Mesendoderm (in vitro differentiated cells): ENCODE results near the gene FBXO28.

Experiments
- DNase-seq: peaks from one replicate; pipeline ENCODE4 v3.0.0; 2013
- H2AK5ac ChIP-seq: 2 replicates; pipeline ENCODE4 v1.6.1; 2013; ENCODE audit warnings: low read length, inconsistent platforms
- H2BK120ac ChIP-seq: 2 replicates; pipeline ENCODE4 v1.6.1; 2013; ENCODE audit warnings: low read depth, mild to moderate bottlenecking, low read length, moderate library complexity, mixed read lengths
- H2BK15ac ChIP-seq: replicated peaks from 2 replicates; pipeline ENCODE4 v1.6.1; 2013; ENCODE audit warnings: low read depth, mild to moderate bottlenecking, moderate library complexity
- H2BK5ac ChIP-seq: 2 replicates; pipeline ENCODE4 v1.6.1; 2013; ENCODE audit warnings: low read length, inconsistent platforms
- H3K18ac ChIP-seq: 2 replicates; pipeline ENCODE4 v1.6.1; 2013; ENCODE audit warnings: mild to moderate bottlenecking, low read length, mixed read lengths
- H3K23ac ChIP-seq: one replicate; pipeline ENCODE4 v1.6.1; 2013; ENCODE audit warnings: low read length
- H3K27ac ChIP-seq: 2 replicates; pipeline ENCODE4 v1.5.1; 2013; ENCODE audit warnings: low read depth, mild to moderate bottlenecking, inconsistent platforms, low read length, moderate library complexity
- H3K27me3 ChIP-seq: 2 replicates; pipeline ENCODE4 v1.6.1; 2013; ENCODE audit warnings: low read length, control low read depth, mild to moderate bottlenecking, inconsistent platforms; ENCODE audit not compliant: insufficient read depth, poor library complexity
- H3K36me3 ChIP-seq: 2 replicates; pipeline ENCODE4 v1.6.1; 2013; ENCODE audit warnings: low read length, inconsistent platforms; ENCODE audit not compliant: control insufficient read depth, insufficient read depth
- H3K4ac ChIP-seq: one replicate; pipeline ENCODE4 v1.6.1; 2013; ENCODE audit warnings: low read depth, mild to moderate bottlenecking, low read length, moderate library complexity
- H3K4me1 ChIP-seq: 2 replicates; pipeline ENCODE4 v1.6.1; 2013; ENCODE audit warnings: low read depth, low read length, inconsistent platforms; ENCODE audit not compliant: control insufficient read depth
- H3K4me2 ChIP-seq: 2 replicates; pipeline ENCODE4 v1.6.1; 2013; ENCODE audit warnings: low read length
- H3K4me3 ChIP-seq: 2 replicates; pipeline ENCODE4 v1.5.1; 2013; ENCODE audit warnings: mild to moderate bottlenecking, low read length
- H3K56ac ChIP-seq: one replicate; pipeline ENCODE4 v1.6.1; 2013; ENCODE audit warnings: low read length
- H3K79me1 ChIP-seq: 2 replicates; pipeline ENCODE4 v1.6.1; 2013; ENCODE audit warnings: low read length, inconsistent platforms
- H3K79me2 ChIP-seq: 2 replicates; pipeline ENCODE4 v1.6.1; 2013; ENCODE audit warnings: mild to moderate bottlenecking, low read length; ENCODE audit not compliant: control insufficient read depth, insufficient read depth
- H3K9ac ChIP-seq: 2 replicates; pipeline ENCODE4 v1.6.1; 2013; ENCODE audit warnings: low read length, inconsistent platforms
- H4K5ac ChIP-seq: one replicate; pipeline ENCODE4 v1.6.1; 2013; ENCODE audit warnings: low read length
- H4K8ac ChIP-seq: one replicate; pipeline ENCODE4 v1.6.1; 2013; ENCODE audit warnings: low read depth, mild to moderate bottlenecking, control low read depth, low read length, moderate library complexity
- WGBS: extraction: QIAGEN DNeasy Blood & Tissue Kit; methylation state at CpG from one replicate; pipeline ENCODE4 v1.1.7; 2013; ENCODE audit warnings: low lambda C conversion rate, missing lambda C conversion rate; ENCODE audit not compliant: insufficient coverage; ENCODE audit errors: extremely low coverage; 5-methylcytosine and 5-hydroxymethylcytosine counted together

FBXO28 gene

DNA sequence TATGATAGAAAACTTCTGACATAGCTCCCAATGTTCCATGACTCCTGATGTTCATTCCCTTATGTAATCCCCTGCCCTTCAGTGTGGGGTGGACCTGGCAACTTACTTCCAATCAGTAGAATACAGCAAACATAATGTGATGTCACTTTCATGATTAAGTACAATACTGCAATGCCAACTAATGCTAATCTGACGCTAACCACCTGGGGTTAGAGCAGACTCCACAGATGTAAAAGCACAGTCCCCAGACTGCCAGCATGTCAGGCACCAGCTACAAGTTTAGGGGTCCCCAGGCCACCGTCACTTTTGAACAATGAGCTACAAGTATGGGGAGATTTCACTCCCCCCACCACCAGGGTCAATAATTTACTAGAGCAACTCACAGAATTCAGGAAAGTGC lies 32.3 kb upstream of the FBXO28 start:
- Histone ChIP-seq H3K23ac (no peak overlapping the region), H4K8ac (no peak overlapping the region), H3K4ac (no peak overlapping the region), H2BK15ac (no peak overlapping the region), H3K79me2 (no peaks in the 10 kb centered on the region), H3K18ac (no peak overlapping the region), H2BK120ac (no peak overlapping the region), H2BK5ac (no peak overlapping the region), H3K9ac (no peak overlapping the region), H3K4me3 (no peak overlapping the region), H3K56ac (no peak overlapping the region), H2AK5ac (no peak overlapping the region), H3K4me1 (no peaks in the 10 kb centered on the region), H3K79me1 (no peaks in the 10 kb centered on the region), H3K27ac (no peak overlapping the region), H4K5ac (no peak overlapping the region), H3K4me2 (no peak overlapping the region), H3K36me3 (no peaks in the 10 kb centered on the region), H3K27me3 (no peaks in the 10 kb centered on the region)
- no peak for DNase-seq
- WGBS = no CpG with 5 or more reads among the region's 2 CpGs

DNA sequence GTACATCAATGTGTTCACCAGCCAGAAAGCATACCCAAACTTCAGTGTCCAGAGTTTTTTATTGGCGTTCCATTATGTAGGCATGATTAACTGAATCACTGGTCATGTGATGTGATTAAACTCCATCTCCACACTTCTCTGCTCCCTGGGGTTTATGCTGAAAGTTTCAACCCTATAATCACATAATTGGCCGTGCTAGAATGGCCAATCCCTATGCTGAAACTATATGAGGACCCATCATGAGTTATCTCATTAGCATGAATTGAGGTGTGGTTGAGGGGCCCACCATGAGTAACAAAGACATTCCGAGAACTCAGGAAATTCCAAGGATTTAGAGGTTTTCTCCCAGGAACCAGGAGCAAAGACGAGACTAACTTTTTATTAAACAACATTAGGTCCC lies 31.8 kb upstream of the FBXO28 start:
- Histone ChIP-seq H3K4me3 (no peak overlapping the region), H2BK15ac (no peak overlapping the region), H3K27ac (no peak overlapping the region), H3K9ac (no peak overlapping the region), H2BK5ac (no peak overlapping the region), H3K4me1 (no peaks in the 10 kb centered on the region), H3K36me3 (no peaks in the 10 kb centered on the region), H2AK5ac (no peak overlapping the region), H3K79me2 (no peaks in the 10 kb centered on the region), H3K79me1 (no peaks in the 10 kb centered on the region), H3K4ac (no peak overlapping the region), H4K5ac (no peak overlapping the region), H3K18ac (no peak overlapping the region), H3K23ac (no peak overlapping the region), H3K4me2 (no peak overlapping the region), H3K56ac (no peak overlapping the region), H4K8ac (no peak overlapping the region), H2BK120ac (no peak overlapping the region), H3K27me3 (no peaks in the 10 kb centered on the region)
- no CpG with 5 or more reads among the region's 4 CpGs for WGBS
- peak; percentile 30 for DNase-seq

DNA sequence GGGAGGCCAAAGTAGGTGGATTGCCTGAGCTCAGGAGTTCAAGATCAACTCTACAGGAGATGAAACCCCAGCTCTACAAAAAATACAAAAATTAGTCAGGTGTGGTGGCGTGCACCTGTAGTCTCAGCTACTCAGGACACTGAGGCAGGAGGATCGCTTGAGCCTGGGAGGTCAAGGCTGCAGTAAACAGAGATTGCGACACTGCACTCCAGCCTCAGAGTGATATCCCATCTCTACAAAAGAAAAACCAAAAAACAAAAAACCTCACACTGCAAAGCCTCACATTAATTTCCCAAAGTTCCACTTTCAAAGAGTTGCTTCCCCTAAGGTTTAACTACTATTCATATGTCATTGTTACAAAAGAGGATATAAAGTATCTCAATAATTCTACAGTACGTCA lies 29.0 kb upstream of the FBXO28 start:
- Histone ChIP-seq H2AK5ac (no peak overlapping the region), H2BK15ac (no peak overlapping the region), H2BK5ac (no peak overlapping the region), H3K4me3 (no peak overlapping the region), H4K5ac (no peak overlapping the region), H3K27ac (no peak overlapping the region), H3K79me1 (no peaks in the 10 kb centered on the region), H3K4me1 (no peaks in the 10 kb centered on the region), H3K56ac (no peak overlapping the region), H3K23ac (no peak overlapping the region), H3K4ac (no peak overlapping the region), H3K36me3 (no peaks in the 10 kb centered on the region), H4K8ac (no peak overlapping the region), H3K9ac (no peak overlapping the region), H3K18ac (no peak overlapping the region), H3K4me2 (no peak overlapping the region), H3K79me2 (no peaks in the 10 kb centered on the region), H2BK120ac (no peak overlapping the region), H3K27me3 (no peaks in the 10 kb centered on the region)
- no peak for DNase-seq
- no CpG with 5 or more reads among the region's 4 CpGs for WGBS

DNA sequence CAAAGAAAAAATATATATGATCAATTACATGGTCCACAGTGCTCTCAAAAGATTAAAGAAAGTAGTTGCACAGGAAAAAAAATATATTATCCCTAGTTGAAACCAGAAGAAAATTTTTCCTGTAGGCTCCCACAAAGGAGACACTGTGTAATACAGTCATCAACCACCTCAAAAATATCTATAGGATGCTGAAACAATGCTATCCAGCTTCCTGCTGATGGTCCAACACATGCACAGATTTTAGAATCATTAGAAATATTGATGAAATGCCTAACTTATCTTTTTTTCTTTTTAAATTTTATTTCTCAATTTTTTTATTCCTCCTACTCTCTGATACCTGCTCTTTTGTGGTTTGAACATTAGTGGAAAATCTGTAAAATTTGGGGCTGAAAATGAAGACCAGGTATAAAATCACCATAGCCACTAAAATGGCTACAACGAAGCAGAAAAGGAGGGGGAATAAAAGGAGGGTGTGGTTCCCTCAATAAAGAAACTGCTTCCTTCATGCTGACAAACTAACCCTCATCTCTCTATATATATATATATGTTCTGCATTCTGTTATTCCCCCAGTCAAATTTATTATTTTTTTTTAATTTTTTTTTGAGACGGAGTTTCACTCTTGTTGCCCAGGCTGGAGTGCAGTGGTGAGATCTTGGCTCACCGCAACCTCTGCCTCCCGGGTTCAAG lies 28.3 kb upstream of the FBXO28 start:
- Histone ChIP-seq H3K56ac (no peak overlapping the region), H2BK5ac (no peak overlapping the region), H4K5ac (no peak overlapping the region), H3K27me3 (no peaks in the 10 kb centered on the region), H3K79me2 (no peaks in the 10 kb centered on the region), H3K79me1 (no peaks in the 10 kb centered on the region), H3K4ac (no peak overlapping the region), H2BK120ac (no peak overlapping the region), H4K8ac (no peak overlapping the region), H2BK15ac (no peak overlapping the region), H3K36me3 (no peaks in the 10 kb centered on the region), H3K4me1 (no peaks in the 10 kb centered on the region), H3K27ac (no peak overlapping the region), H3K4me2 (no peak overlapping the region), H2AK5ac (no peak overlapping the region), H3K9ac (no peak overlapping the region), H3K23ac (no peak overlapping the region), H3K18ac (no peak overlapping the region), H3K4me3 (no peak overlapping the region)
- no CpG with 5 or more reads among the region's 4 CpGs for WGBS
- DNase-seq = no peak

DNA sequence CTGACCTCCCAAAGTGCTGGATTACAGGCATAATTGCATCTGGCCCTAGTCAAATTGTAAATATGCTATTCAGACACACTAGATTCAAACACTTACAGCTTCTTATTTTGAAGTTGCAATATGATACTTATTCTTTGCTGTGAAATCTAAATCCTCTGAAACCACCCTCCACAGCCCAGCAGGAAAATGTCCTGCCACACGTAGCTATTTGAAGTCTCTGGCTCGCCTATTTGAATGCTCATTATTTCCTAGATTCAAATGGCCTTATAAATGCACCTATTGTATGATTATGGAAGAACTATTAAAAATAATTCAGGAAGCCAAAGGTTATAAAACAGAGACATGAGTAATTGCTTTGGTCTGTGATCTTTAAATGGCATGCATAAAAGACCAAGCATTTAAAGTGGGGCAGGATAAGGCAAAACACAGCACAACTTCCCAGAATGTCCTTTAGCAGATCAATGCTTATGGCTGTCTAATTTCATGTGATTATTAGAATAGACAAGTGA lies 26.6 kb upstream of the FBXO28 start:
- no peak overlapping the region for H2BK5ac ChIP-seq
- no peak for DNase-seq
- no peak overlapping the region for H3K56ac ChIP-seq
- H3K18ac ChIP-seq = no peak overlapping the region
- H3K4me2 ChIP-seq = no peak overlapping the region
- no peak overlapping the region for H4K5ac ChIP-seq
- H3K4me1 ChIP-seq = no peaks in the 10 kb centered on the region
- no peaks in the 10 kb centered on the region for H3K79me2 ChIP-seq
- no peaks in the 10 kb centered on the region for H3K36me3 ChIP-seq
- H3K27me3 ChIP-seq = no peaks in the 10 kb centered on the region
- H3K4me3 ChIP-seq = no peak overlapping the region
- H3K4ac ChIP-seq = no peak overlapping the region
- no peaks in the 10 kb centered on the region for H3K79me1 ChIP-seq
- no peak overlapping the region for H2BK120ac ChIP-seq
- H4K8ac ChIP-seq = no peak overlapping the region
- no peak overlapping the region for H2BK15ac ChIP-seq
- no peak overlapping the region for H3K9ac ChIP-seq
- no peak overlapping the region for H3K27ac ChIP-seq
- no peak overlapping the region for H2AK5ac ChIP-seq
- no peak overlapping the region for H3K23ac ChIP-seq
- no CpG with 5 or more reads among the region's 2 CpGs for WGBS

DNA sequence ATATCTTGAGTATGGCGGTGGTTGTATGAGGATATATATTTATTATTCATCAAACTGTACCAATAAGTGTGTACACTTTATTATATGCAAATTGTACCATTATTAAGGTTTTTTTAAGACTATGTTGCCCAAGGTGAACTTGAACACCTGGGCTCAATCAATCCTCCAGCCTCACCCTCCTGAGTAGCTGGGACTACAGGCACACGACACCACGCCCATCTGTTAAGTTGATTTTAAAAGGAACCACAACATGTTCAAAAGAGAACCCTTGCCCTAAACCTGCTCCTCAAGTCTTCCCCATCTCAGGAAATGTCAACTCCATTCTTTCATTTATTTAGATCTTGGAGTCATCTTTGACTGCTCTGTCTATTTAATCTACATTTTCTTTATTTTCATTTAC lies 24.3 kb upstream of the FBXO28 start:
- Histone ChIP-seq H3K56ac (no peak overlapping the region), H3K4me1 (no peaks in the 10 kb centered on the region), H3K79me1 (no peaks in the 10 kb centered on the region), H2BK15ac (no peak overlapping the region), H3K4me3 (no peak overlapping the region), H2BK120ac (no peak overlapping the region), H3K9ac (no peak overlapping the region), H3K18ac (no peak overlapping the region), H3K27ac (no peak overlapping the region), H3K36me3 (no peaks in the 10 kb centered on the region), H2BK5ac (no peak overlapping the region), H2AK5ac (no peak overlapping the region), H3K23ac (no peak overlapping the region), H3K79me2 (no peaks in the 10 kb centered on the region), H3K4ac (no peak overlapping the region), H3K27me3 (no peaks in the 10 kb centered on the region), H3K4me2 (no peak overlapping the region), H4K5ac (no peak overlapping the region), H4K8ac (no peak overlapping the region)
- no peak for DNase-seq
- WGBS = no CpG with 5 or more reads among the region's 3 CpGs
